ENCODE measurements around the gene FBXO21.

DNA sequence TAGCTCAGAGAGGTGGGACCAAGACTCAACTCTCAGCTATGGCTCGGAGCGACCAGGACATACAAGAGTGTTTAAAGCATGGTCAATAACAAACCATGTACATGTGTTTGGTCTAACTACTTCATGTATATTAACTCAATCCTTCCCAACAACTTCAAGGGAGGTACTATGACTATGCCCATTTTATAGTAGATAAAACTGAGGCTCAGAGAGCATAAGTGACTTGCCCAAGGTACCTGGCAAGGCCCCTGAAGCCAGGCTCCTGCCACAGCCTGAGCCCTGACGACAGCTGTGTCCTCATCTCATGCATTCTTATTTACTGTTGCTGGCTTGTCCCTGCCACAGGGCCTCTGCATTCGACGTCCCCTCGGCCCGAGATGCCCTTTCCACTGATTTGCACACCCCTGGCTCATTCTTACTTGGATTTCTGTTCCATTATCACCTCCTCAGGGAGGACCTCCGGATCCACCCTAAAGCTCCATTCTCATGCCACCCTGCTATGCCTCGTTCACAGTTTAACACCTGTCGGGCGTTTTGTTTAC lies 93.7 kb downstream of the FBXO21 start:
- no peak for TF ChIP-seq ZNF790 (CRISPR knock-in tag; IDR thresholded peaks at IDR 0.05; ENCODE audit: borderline replicate concordance)
- no peak for TF ChIP-seq YY1 (IDR thresholded peaks at IDR 0.05; ENCODE audit: insufficient read depth, insufficient replicate concordance, low read depth, low read length)

Data from HepG2 (cell line).